ENCODE measurements around the gene PRMT2. TPM values are rescaled to one million over a fixed set of nuclear protein-coding genes. Genes with fewer than 3 reads are reported as not detected.
A peak's percentile ranks its signal among the peaks of the same experiment; 100 is the strongest.

Gene PRMT2
- total and polyA plus RNA-seq, 7 experiments from 2014 or later = 125 to 377 (median 268) TPM

- Mint-ChIP-seq H3K27ac (no peak overlapping the region), H3K27me3 (peaks cover 0 to 22% (median 0%) of the 10 kb centered on the region in 5 donors), H3K4me1 (peaks cover 20 to 60% (median 44%) of the 10 kb centered on the region in 7 donors), H3K9me3 (peaks cover 0 to 36% (median 12%) of the 10 kb centered on the region in 11 donors), H3K36me3 (peaks cover 0 to 22% (median 4%) of the 10 kb centered on the region in 5 donors), H3K4me3 (no peak overlapping the region)
- ATAC-seq (no peak), DNase-seq (no peak)
- Histone ChIP-seq H3K9me3 (ENCODE audit: control insufficient read depth in 2 of 3, low read length in 3 of 3) (peaks cover 0 to 4% (median 3%) of the 10 kb centered on the region in 3 experiments), H3K4me1 (ENCODE audit: control insufficient read depth in 2 of 2, insufficient read depth in 2 of 2, low read length in 2 of 2) (peaks cover 20 to 29% of the 10 kb centered on the region in 2 donors), H3K36me3 (ENCODE audit: control insufficient read depth in 2 of 3, insufficient read depth in 3 of 3, low read length in 3 of 3) (no peaks in the 10 kb centered on the region), H3K4me3 (ENCODE audit: low read length) (no peak overlapping the region), H3K27me3 (ENCODE audit: control insufficient read depth in 2 of 2, insufficient read depth in 2 of 2, low read length in 2 of 2) (no peaks in the 10 kb centered on the region), H3K27ac (ENCODE audit: low read depth, low read length) (no peak overlapping the region)
- CTCF ChIA-PET = no interaction called here
- intact Hi-C loops (cut with micrococcal nuclease) = no loop called here
- POLR2A ChIA-PET = interaction anchor here (1.0 to 3.3 kb wide), 4 partner anchors 9 to 50 kb away, joined by 3 to 19 read pairs (median 4); partner anchors contain the start of gene PRMT2
Observed at GRCh38 chr21:46610018-46610701, 25.3 kb upstream of the PRMT2 start.

- Histone ChIP-seq H3K36me3 (ENCODE audit: control insufficient read depth in 2 of 3, insufficient read depth in 3 of 3, low read length in 3 of 3) (no peaks in the 10 kb centered on the region), H3K27ac (ENCODE audit: low read depth, low read length) (no peak overlapping the region), H3K4me1 (ENCODE audit: control insufficient read depth in 2 of 2, insufficient read depth in 2 of 2, low read length in 2 of 2) (peaks cover 0 to 3% of the 10 kb centered on the region in 2 donors), H3K27me3 (ENCODE audit: control insufficient read depth in 2 of 2, insufficient read depth in 2 of 2, low read length in 2 of 2) (no peaks in the 10 kb centered on the region), H3K4me3 (ENCODE audit: low read length) (no peak overlapping the region), H3K9me3 (ENCODE audit: control insufficient read depth in 2 of 3, low read length in 3 of 3) (peaks cover 0 to 4% (median 3%) of the 10 kb centered on the region in 3 experiments)
- Mint-ChIP-seq H3K4me1 (peaks cover 0 to 49% (median 34%) of the 10 kb centered on the region in 7 donors), H3K27me3 (peaks cover 0 to 36% (median 0%) of the 10 kb centered on the region in 5 donors), H3K4me3 (no peak overlapping the region), H3K36me3 (peaks cover 0 to 26% (median 4%) of the 10 kb centered on the region in 5 donors), H3K9me3 (peaks cover 4 to 36% (median 12%) of the 10 kb centered on the region in 11 donors), H3K27ac (peak overlapping the region in 1 of 9 donors; percentile 41)
- CTCF ChIA-PET = no interaction called here
- ATAC-seq (no peak), DNase-seq (no peak)
- POLR2A ChIA-PET = interaction anchor here (2.8 kb wide), 1 partner anchor 8 kb away, joined by 9 read pairs; the partner anchor contains the start of gene S100B
- intact Hi-C loops (cut with micrococcal nuclease) = no loop called here
Observed at GRCh38 chr21:46613391-46613790, 22.1 kb upstream of the PRMT2 start.

- H3K27ac Mint-ChIP-seq = no peak overlapping the region
- H3K4me1 Mint-ChIP-seq = peaks cover 6 to 55% (median 43%) of the 10 kb centered on the region in 7 donors
- DNase-seq (no peak), ATAC-seq (no peak)
- H3K4me3 Mint-ChIP-seq = peak overlapping the region in 2 of 10 donors; percentile 24 to 42
- intact Hi-C loops (cut with micrococcal nuclease) = no loop called here
- H3K36me3 Mint-ChIP-seq = peaks cover 0 to 19% (median 6%) of the 10 kb centered on the region in 5 donors
- ChIA-PET CTCF (no interaction called here), POLR2A (interaction anchor here (2.8 kb wide), 1 partner anchor 10 kb away, joined by 9 read pairs; the partner anchor contains the start of gene S100B)
- H3K27me3 ChIP-seq (ENCODE audit: control insufficient read depth in 2 of 2, insufficient read depth in 2 of 2, low read length in 2 of 2) = no peaks in the 10 kb centered on the region
- H3K27me3 Mint-ChIP-seq = peaks cover 0 to 36% (median 0%) of the 10 kb centered on the region in 5 donors
- no peak overlapping the region for H3K4me3 ChIP-seq (ENCODE audit: low read length)
- H3K27ac ChIP-seq (ENCODE audit: low read depth, low read length) = no peak overlapping the region
- peaks cover 1 to 27% (median 6%) of the 10 kb centered on the region in 11 donors for H3K9me3 Mint-ChIP-seq
- peaks cover 11 to 13% of the 10 kb centered on the region in 2 donors for H3K4me1 ChIP-seq (ENCODE audit: control insufficient read depth in 2 of 2, insufficient read depth in 2 of 2, low read length in 2 of 2)
- no peaks in the 10 kb centered on the region for H3K36me3 ChIP-seq (ENCODE audit: control insufficient read depth in 2 of 3, insufficient read depth in 3 of 3, low read length in 3 of 3)
- H3K9me3 ChIP-seq (ENCODE audit: control insufficient read depth in 2 of 3, low read length in 3 of 3) = no peaks in the 10 kb centered on the region
Observed at GRCh38 chr21:46616050-46616449, 19.4 kb upstream of the PRMT2 start.

- peaks cover 0 to 19% (median 6%) of the 10 kb centered on the region in 5 donors for H3K36me3 Mint-ChIP-seq
- ATAC-seq (no peak), DNase-seq (no peak)
- Histone ChIP-seq H3K9me3 (ENCODE audit: control insufficient read depth in 2 of 3, low read length in 3 of 3) (no peaks in the 10 kb centered on the region), H3K27me3 (ENCODE audit: control insufficient read depth in 2 of 2, insufficient read depth in 2 of 2, low read length in 2 of 2) (no peaks in the 10 kb centered on the region), H3K27ac (ENCODE audit: low read depth, low read length) (no peak overlapping the region), H3K4me3 (ENCODE audit: low read length) (no peak overlapping the region), H3K4me1 (ENCODE audit: control insufficient read depth in 2 of 2, insufficient read depth in 2 of 2, low read length in 2 of 2) (peaks cover 17 to 19% of the 10 kb centered on the region in 2 donors), H3K36me3 (ENCODE audit: control insufficient read depth in 2 of 3, insufficient read depth in 3 of 3, low read length in 3 of 3) (no peaks in the 10 kb centered on the region)
- H3K9me3 Mint-ChIP-seq = peaks cover 1 to 27% (median 5%) of the 10 kb centered on the region in 11 donors
- peak overlapping the region in 1 of 10 donors; percentile 42 for H3K4me3 Mint-ChIP-seq
- peaks cover 0 to 36% (median 0%) of the 10 kb centered on the region in 5 donors for H3K27me3 Mint-ChIP-seq
- ChIA-PET POLR2A (no interaction called here), CTCF (no interaction called here)
- peaks cover 12 to 61% (median 49%) of the 10 kb centered on the region in 7 donors for H3K4me1 Mint-ChIP-seq
- intact Hi-C loops (cut with micrococcal nuclease) = no loop called here
- no peak overlapping the region for H3K27ac Mint-ChIP-seq
Observed at GRCh38 chr21:46616656-46617055, 18.8 kb upstream of the PRMT2 start.

GRCh38 chr21:46617267-46618051 lies 18.0 kb upstream of the PRMT2 start:
- H3K4me1 ChIP-seq (ENCODE audit: control insufficient read depth in 2 of 2, insufficient read depth in 2 of 2, low read length in 2 of 2) = peaks cover 25 to 27% of the 10 kb centered on the region in 2 donors
- intact Hi-C loops (cut with micrococcal nuclease) = no loop called here
- no peaks in the 10 kb centered on the region for H3K27me3 ChIP-seq (ENCODE audit: control insufficient read depth in 2 of 2, insufficient read depth in 2 of 2, low read length in 2 of 2)
- H3K4me3 Mint-ChIP-seq = no peak overlapping the region
- H3K4me1 Mint-ChIP-seq = peaks cover 20 to 69% (median 57%) of the 10 kb centered on the region in 7 donors
- DNase-seq = no peak
- no peak for ATAC-seq
- peaks cover 0 to 36% (median 0%) of the 10 kb centered on the region in 5 donors for H3K27me3 Mint-ChIP-seq
- H3K36me3 ChIP-seq (ENCODE audit: control insufficient read depth in 2 of 3, insufficient read depth in 3 of 3, low read length in 3 of 3) = no peaks in the 10 kb centered on the region
- no peak overlapping the region for H3K27ac Mint-ChIP-seq
- peaks cover 0 to 13% (median 6%) of the 10 kb centered on the region in 5 donors for H3K36me3 Mint-ChIP-seq
- ChIA-PET CTCF (no interaction called here), POLR2A (interaction anchor here (0.9 to 7.0 kb wide), 7 partner anchors 9 to 58 kb away, joined by 3 to 128 read pairs (median 5); partner anchors contain the start of gene PRMT2)
- H3K27ac ChIP-seq (ENCODE audit: low read depth, low read length) = no peak overlapping the region
- no peak overlapping the region for H3K4me3 ChIP-seq (ENCODE audit: low read length)
- H3K9me3 Mint-ChIP-seq = peaks cover 0 to 19% (median 3%) of the 10 kb centered on the region in 11 donors
- no peaks in the 10 kb centered on the region for H3K9me3 ChIP-seq (ENCODE audit: control insufficient read depth in 2 of 3, low read length in 3 of 3)

GRCh38 chr21:46618738-46619379 lies 16.6 kb upstream of the PRMT2 start:
- DNase-seq = no peak
- no peak for ATAC-seq
- Mint-ChIP-seq H3K36me3 (peaks cover 0 to 13% (median 6%) of the 10 kb centered on the region in 5 donors), H3K27ac (peak overlapping the region in 1 of 9 donors; percentile 96), H3K4me3 (no peak overlapping the region), H3K9me3 (peaks cover 0 to 12% (median 0%) of the 10 kb centered on the region in 11 donors), H3K4me1 (peaks cover 29 to 83% (median 66%) of the 10 kb centered on the region in 7 donors), H3K27me3 (peaks cover 0 to 29% (median 0%) of the 10 kb centered on the region in 5 donors)
- ChIA-PET CTCF (interaction anchor here (0.6 to 0.9 kb wide), 2 partner anchors 15 to 60 kb away, joined by 3 to 4 read pairs; no protein-coding TSS in a partner anchor), POLR2A (interaction anchor here (0.7 to 7.0 kb wide), 11 partner anchors 8 to 67 kb away, joined by 3 to 128 read pairs (median 5); partner anchors contain the start of gene PRMT2)
- H3K4me1 ChIP-seq (ENCODE audit: control insufficient read depth in 2 of 2, insufficient read depth in 2 of 2, low read length in 2 of 2) = peaks cover 35 to 37% of the 10 kb centered on the region in 2 donors
- H3K27me3 ChIP-seq (ENCODE audit: control insufficient read depth in 2 of 2, insufficient read depth in 2 of 2, low read length in 2 of 2) = no peaks in the 10 kb centered on the region
- no peaks in the 10 kb centered on the region for H3K36me3 ChIP-seq (ENCODE audit: control insufficient read depth in 2 of 3, insufficient read depth in 3 of 3, low read length in 3 of 3)
- no peak overlapping the region for H3K4me3 ChIP-seq (ENCODE audit: low read length)
- intact Hi-C loops (cut with micrococcal nuclease) = no loop called here
- no peak overlapping the region for H3K27ac ChIP-seq (ENCODE audit: low read depth, low read length)
- no peaks in the 10 kb centered on the region for H3K9me3 ChIP-seq (ENCODE audit: control insufficient read depth in 2 of 3, low read length in 3 of 3)
